HG03378 (cell line): Measurements from ENCODE around the gene CDC7.
A peak's percentile ranks its signal among the peaks of the same experiment; 100 is the strongest.
"Not testable (repeated sequence)": the region's sequence is repeated elsewhere in the genome, so short reads cannot be mapped to it uniquely, and the experiment has no call there.

Source experiments
- ATAC-seq: cut with Tn5 transposase; IDR thresholded peaks from one replicate; pipeline ENCODE4 v1.9.1; 2021; ENCODE audit warnings: mild to moderate bottlenecking, moderate library complexity; ENCODE audit not compliant: unreplicated experiment

The CDC7 gene

DNA sequence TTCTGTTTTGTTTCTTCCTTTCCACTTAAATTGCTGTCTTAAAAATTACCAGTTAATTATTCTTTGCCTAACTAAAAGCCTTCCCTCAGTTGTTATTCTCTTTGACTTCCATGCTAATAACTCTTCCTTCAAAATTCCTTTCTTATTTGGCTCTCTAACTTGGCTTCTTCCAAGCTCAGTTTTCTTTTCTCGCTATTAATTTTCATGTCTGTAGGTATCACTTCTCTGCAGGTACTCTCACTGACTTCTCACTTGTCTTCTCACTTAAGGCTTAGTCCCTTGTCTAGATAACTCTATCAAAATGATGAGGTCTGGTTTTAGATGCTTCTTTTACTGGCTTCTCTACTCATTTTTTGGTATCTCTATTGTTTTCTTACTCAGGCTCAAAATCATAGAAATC lies 10.1 kb downstream of the CDC7 start:
- ATAC-seq: no peak

DNA sequence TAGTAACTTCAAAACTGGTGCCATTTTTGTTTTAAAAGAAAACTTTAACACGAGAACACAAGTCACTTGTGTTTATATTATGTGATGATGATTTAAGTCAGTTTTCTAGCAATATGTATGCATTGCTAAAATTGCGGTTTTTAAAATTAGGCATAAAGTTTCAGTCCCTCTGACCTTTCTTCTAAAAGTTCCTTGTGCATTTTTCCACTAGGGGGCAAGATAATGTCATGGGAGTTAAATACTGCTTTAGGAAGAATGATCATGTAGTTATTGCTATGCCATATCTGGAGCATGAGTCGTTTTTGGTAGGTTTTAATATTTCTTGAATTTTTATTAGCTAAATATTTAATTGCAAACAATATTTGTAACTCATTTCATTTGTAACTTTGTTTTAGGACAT lies 10.7 kb downstream of the CDC7 start:
- no peak for ATAC-seq

DNA sequence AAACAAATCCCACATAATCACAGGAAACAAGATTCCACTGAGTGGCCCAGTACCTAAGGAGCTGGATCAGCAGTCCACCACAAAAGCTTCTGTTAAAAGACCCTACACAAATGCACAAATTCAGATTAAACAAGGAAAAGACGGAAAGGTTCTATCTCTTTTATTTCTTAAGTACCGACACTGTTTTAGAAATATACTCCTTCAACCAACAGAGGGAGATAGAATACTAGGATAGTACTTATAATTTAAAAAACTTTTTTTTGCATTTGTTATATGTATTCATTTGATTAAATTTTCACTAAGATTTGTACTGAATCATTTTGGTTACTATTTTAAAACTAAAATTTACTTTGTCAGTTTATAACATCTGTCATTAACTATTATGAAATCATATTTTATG lies 12.5 kb downstream of the CDC7 start:
- ATAC-seq: no peak

DNA sequence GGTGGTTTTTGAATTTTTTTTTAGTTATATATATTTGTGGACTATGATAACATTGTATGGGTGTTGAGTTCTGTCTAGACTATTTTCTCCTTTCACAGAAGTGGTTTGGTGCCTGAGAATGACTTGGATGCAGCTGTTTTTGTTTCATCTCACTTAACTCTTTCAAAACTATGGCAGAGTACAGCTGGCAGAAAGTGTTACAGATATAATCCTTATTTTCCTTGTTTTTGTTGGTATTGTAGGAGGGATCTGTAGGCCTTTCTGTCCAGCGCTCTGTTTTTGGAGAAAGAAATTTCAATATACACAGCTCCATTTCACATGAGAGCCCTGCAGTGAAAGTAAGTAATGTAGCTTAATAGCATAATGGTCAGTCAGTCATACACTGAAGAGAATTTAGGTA lies 13.1 kb downstream of the CDC7 start:
- ATAC-seq: no peak

DNA sequence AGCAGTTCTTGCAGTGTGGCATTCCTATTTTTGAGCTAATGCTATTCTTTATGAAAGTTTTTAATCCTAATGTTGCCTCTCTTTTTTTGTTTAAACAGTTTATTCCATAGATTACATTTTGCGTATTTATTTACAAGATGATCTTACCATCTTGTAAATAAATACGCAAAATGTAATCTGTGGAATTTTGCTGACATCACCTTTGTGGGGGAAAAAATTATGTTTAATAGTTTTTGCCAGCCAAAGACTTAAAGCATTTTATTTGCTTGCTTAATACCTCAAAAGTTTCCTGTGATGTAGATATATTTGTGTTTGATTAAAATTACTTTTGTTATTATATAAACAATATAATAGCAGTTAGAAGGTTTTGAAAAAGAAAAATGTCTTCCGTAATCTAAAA lies 15.3 kb downstream of the CDC7 start:
- ATAC-seq: no peak

DNA sequence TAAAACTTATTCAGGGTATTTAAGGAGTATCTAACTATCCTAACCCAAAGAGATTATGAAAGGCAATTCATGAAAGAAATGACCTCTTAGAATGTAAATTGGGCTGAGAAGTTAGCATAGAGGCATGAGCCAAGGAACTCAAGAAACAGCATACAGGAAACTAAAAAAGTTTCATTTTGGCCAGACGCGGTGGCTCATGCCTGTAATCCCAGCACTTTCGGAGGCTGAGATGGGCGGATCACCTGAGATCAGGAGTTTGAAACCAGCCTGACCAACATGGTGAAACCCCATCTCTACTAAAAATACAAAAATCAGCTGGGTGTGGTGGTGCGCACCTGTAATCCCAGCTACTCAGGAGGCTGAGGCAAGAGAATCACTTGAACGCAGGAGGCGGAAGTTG lies 16.0 kb downstream of the CDC7 start:
- not testable (repeated sequence) for ATAC-seq

DNA sequence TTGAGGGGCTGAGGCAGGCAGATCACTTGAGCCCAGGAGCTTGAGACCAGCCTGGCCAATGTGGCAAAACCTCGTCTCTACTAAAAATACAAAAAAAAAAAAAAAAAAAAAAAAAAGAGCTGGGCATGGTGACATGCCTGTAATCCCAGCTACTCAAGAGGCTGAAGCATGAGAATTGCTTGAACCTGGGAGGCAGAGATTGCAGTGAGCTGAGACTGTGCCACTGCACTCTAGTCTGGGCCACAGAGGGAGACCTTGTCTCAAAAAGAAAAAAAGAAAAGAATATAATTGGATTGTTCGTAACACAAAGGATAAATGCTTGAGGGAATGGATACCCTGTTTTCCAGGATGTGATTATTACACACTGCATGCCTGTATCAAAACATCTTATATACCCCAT lies 18.5 kb downstream of the CDC7 start:
- not testable (repeated sequence) for ATAC-seq

DNA sequence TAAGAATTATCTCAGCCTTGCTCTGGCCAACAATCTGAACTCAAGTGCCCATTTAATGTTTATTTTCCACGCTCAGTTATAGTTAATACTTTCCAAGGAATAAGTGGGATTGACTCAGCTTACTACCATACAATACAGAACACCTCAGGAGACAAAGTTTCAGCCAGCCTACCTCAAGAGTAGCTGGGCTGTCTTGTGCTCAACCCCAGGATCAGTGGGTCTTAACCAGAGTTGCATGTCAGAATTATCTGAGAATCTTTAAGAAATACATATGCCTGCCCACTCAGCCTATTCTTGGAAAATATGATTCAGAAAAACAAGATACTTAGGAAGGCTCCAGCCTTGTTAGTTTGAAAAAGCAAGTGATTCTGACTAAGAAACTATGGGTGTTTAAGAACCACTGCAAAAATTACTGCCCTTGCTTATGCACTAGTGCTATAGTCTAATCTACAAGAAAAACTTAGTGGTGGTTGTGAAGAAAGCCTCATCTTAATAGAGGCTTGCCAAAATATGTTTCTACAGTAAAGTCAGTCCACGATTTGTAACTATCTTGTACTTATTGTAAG lies 20.4 kb downstream of the CDC7 start:
- no peak for ATAC-seq

DNA sequence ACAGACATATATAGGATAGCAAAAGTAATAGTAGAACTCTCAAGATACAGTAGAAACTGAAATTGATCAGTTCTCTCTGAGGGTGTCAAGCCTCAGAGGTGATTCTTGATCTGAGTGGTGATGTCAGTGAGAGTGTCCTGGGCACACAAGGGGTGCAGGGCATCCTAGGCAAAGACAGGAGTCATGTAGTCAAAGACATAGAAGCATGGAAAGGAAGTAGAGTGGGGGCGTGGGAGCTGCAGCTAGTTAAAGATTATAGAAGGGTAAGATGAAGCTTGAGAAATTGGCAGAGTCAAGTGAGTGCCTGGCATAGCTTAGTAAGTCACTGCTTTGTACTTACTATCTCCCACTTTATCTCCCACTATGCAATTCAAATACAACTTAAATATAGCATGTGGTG lies 22.8 kb downstream of the CDC7 start:
- ATAC-seq: peak; percentile 99

DNA sequence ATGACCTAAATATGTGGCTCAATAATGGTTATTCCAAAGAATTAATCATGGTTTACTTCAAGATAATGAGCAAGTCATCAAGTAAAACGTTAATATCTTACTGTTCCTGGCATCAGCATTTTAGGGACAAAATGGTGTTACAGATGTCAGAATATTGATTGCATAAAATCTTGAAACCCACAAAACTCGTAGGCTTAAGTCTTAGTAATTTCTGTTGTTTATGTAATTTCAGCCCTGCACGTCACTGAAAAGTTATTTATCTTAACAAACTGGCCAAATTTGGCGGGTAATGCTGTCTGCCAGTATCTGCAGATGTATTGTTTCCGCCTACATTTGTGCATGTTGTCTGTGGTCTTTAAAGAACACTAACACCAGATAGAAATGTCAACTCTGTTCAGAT lies 25.8 kb downstream of the CDC7 start:
- ATAC-seq: no peak

DNA sequence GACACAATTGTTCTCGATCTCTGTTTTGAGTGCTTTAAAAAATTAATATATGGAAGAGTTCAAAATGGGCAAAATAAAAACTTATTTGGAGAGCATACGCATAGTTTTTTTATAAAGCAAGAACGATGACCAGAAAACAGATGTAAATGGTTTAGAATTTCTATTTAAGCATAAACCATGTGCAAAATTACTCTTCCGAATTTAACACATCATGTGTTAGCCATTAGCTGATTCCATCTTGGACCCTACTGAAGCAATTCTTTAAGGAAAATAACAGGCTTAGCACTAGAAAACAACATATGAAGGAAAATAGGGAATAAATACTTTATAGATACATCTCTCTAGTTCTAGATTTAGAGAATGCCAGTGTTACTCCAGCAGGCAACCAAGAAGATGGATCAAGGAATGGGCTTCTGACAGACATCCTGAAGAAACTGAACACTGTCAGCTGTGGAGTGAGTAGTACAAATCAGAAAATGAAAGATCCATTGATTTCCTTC lies 26.7 kb downstream of the CDC7 start:
- no peak for ATAC-seq

DNA sequence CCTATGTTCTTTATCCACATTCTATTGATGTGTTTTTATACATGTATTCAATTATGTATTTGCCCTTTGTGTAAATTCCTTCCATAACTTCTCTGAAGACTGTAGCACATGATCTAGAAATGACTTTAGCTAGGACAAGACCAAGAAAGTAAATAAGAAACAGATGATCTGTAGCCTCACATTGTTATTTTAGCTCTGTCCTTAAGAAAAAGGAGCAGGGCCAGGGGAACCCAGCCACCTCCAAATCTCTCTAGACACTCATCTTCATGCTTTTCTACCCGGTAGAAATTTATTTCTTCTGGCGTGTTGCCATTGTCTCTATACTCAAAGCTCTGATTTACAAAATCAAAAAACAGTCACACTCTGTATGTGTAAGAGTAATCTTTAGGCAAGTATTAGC lies 27.1 kb downstream of the CDC7 start:
- ATAC-seq: no peak

DNA sequence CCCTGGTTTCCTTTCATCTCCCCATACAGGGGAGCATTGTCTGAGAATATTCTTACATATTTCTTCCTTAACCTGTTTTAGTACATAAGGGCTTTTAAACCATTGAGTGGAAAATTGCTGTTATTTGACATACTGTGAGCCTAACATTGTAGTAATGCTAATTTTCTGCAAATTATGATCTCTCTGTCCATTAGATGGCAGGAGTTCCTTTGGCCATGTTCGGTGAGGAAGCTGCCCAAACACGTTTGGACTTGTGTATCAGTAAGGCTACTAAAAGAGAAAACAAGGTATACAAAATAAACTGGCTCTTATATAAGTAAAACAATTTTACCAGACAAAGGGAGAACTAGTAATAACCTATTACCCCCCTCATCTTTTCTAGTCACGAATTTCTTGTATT lies 29.2 kb downstream of the CDC7 start:
- ATAC-seq: no peak

DNA sequence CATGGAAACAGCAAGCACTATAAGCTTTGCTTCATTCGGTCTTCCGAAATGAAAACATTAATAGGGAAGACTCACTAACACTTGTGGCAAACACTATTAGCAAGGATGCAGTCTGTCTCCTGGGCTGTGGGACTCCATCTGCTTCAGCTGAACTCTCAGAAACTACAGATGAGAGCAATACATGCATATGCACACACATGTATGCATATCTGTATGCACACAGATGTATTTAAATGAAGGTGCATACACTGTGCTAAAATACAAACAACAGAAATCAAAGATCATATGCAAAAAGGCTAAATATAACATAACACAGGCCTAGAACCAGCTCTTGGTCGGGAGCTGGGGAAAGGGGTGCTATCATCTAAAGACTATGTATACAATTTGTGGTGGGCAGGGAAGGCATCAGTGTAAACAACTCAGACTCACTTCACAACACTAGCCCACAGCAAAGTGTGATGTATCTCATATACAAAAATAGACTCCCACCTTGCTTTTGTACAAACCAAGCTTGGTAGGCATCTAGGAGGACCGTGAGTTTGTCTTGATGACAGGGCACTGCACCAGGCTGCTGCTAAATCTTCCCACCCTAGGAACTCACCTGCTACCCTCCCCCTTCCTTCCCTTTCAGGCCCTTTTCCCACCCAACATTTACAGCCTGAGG lies 32.8 kb downstream of the CDC7 start:
- no peak for ATAC-seq

DNA sequence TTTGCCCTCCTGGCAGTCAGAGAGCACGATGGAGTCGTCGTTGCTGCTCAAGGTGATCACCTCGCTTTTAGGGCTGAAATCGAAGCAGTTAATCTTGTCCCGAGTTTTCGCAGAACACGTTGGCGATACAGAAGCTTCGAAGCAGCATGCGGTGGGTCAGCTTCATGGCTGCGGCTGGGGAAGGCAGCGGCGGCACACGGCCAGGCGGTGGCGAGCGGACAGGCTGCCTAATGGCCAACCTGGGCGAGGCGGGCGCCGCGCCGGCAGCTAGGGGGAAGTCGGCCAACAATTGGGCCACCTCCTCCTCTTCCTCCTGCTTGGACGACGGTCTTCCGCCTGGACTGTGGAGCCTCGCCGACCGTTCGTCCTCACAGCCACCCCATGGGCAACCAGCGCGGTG lies 34.8 kb downstream of the CDC7 start:
- no peak for ATAC-seq

DNA sequence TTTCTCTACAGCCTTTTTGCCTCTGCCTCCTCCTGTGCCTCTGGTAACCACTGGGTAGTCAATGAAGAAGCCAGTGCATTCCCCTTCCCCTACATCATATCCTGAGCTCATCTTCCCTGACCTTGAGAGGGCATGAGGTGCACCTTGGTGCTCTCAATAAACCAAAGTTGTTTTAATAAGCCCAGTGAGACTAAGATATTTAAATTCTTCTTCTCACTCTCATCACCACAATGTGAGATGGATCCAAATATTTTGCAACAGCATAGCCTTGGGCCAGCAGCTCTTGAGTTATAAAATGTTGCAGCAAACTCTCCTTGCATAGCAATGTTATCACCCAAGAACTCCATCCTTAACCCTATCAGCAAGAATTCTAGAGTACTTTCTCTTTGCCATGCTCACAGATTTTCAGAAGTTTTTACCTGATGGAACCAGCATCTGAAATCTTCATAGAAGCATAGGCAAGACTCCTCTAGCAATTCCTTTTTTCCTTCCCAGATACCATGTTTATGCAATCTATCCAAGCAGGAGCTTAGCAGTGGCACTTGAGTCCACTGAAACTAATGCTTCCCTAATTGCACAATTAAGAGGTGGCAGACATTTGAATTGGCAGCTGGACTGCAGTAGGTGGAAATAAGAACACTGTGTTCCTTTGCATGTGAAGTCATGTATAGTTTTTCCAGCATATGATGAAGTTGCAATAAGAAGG lies 36.8 kb downstream of the CDC7 start:
- ATAC-seq: no peak

DNA sequence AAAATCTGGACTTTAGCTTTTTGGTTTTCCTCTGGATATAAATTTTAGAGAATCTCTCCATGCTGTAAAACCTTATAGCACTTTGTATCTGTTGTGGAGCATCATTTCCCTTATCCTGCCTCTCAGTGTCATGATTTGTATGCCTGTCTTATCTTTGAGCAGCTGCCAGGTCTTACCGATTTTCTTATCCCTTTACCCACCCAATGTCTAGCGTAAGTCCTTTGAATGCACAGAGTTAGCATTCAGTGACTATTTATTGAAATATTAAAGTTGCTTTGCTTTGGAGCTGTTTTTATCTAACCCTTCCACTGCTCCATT lies 37.3 kb downstream of the CDC7 start:
- no peak for ATAC-seq

DNA sequence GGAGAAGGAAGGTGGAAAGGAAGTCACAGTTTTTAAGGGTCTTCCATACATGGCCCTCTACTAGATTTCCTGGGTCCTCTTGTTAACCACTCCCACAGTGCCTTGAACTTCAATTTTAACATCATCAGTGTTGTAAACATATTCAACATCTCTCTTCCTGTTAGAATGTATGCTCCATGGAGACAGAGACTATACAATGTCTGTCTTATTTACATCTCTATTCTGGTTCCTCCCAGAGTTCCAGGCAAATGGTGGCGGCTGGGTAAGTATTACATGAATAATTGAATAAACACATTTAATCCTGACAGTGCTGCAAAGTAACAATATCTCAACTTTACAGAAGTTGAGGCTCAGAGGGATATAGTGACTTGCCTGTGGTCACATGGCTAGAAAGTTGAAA lies 40.3 kb downstream of the CDC7 start:
- no peak for ATAC-seq

DNA sequence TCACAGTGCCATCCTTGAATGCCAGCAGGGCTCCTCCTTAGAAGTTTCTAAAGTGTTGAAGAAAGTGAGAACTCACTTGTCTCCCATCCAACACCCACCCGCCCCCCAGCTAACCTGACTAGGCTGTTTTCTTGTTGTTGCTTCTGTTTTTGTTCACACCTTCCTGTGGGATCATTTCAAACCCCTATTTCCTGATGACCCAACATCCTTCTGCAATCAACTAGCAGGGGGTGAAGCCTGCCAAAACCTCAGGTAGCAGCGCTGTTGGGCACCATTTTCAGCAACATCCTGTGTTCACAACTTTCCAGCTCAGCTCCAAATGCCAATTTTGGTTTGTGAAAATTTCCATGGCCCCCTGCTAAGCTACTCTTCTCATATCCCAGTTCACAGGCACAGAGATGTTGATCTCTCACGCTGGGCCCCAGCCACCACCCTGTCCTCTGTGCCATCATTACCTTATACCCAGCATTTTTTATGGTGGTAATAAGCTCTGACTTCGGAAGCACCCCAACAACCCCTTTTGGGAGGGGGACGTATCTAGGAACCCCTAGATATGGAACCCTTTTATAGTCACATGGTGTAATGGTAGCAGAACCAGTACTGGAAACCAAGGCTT lies 41.4 kb downstream of the CDC7 start:
- ATAC-seq: no peak

DNA sequence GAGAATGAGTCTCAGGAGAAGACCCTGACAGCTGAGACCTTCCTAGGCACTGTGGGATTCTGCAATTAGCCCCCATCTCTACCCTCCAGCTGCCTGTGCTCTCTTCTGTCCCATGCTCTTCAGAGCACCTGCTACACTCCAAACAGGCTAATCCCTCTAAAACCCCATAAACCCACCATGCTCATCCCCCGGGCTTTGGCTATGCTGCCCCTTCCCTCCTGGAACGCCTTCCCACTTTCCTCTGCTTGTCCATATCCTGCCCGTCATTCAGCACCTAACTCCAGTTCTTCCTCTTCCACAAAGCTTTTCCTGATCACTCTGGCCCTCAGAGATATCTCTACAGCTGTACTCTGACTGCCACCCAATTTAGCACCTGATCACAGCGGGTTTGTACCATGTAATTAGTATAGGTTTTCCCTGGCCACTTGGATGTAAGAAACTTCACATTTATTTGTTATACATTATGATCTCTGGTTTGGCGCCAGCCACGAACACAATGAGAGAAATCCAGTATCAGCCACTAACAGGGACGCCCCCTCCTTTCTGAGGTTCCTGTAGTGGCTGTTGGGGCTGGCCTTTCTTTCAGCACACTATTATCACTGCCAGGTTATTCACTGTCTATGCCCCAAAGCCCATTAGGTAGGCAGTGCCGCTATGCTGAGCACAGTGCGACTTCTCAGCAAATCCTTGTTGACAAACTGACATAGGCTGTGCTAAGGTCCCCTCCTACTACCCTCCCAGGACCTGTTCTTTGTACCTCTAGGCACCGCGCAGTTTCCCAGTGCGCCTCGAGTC lies 45.1 kb downstream of the CDC7 start:
- ATAC-seq: no peak

DNA sequence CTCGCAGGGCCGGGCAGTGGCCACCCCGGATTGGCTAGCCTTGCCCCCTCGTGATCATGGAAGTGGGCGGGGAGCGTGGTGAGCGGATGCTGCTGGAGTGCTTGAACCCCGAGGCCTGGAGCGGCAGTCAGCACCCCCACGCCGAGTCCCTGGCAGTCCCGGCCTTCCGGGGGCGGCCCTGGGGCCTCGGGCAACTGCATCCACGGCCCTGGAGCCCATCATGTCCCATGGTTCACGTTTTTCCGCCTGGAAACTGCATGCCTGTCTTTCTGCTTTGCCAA lies 45.6 kb downstream of the CDC7 start:
- ATAC-seq: no peak

DNA sequence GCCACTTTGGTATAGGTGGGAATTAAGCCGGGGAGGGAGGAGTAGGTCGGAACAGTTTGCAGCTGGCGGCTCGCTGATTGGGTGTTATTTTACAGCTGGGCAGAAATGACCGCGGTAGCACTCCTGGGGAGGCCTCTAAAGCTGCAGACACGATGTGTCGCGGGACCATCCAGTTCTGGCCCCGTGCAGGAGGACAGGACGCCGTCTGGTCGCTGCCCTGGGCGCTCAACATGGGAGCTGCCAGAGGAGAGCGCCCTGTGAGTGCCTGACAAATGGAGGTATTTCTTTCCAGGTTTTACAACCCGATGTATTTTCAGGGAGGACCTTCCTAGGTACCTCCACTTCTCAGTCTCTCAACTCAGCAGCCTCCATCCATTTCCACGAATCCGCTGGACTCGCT lies 46.2 kb downstream of the CDC7 start:
- no peak for ATAC-seq
